Stimulated activated CD4-positive, alpha-beta T cell treated with anti-CD3 and anti-CD28 coated beads, Interleukin-12 subunit alpha, Interleukin-12 subunit beta, amount 100 ng/mL, for 4 hours (primary cell): ENCODE data around the gene ST6GALNAC3.
"Not testable (repeated sequence)": the region's sequence is repeated elsewhere in the genome, so short reads cannot be mapped to it uniquely, and the experiment has no call there.

Experiments
- DNase-seq: peaks from one replicate; pipeline ENCODE4 v3.0.0-alpha.2; 2020

The ST6GALNAC3 gene

DNA sequence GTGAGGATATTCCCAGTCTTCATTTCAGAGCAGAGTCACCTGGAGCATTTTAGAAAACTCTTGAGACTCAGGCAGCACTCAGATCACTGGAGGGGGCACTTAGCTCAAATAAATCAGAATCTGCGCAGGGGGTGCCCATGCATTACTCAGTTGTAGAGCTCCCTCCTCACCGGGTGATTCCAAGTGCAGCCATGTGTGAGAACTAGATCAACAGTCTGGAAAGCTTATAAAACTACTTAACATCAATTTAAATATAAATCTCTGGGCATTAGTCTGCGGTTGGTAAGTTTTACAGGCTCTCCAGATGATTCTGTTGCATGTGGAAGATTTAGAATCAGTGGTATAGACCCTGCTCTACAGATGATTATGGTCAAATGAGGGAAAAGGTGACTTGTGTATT lies 128.6 kb downstream of the ST6GALNAC3 start:
- no peak for DNase-seq

- DNase-seq, result no peak
Observed at GRCh38 chr1:76209238-76209637, 134.7 kb downstream of the ST6GALNAC3 start.

- no peak for DNase-seq
Observed at GRCh38 chr1:76209648-76210047, 135.1 kb downstream of the ST6GALNAC3 start.

- DNase-seq, result no peak
Observed at GRCh38 chr1:76210160-76210559, 135.6 kb downstream of the ST6GALNAC3 start.

GRCh38 chr1:76218888-76219287 lies 144.3 kb downstream of the ST6GALNAC3 start:
- no peak for DNase-seq

GRCh38 chr1:76219366-76219818 lies 144.8 kb downstream of the ST6GALNAC3 start:
- no peak for DNase-seq

- no peak for DNase-seq
Observed at GRCh38 chr1:76224752-76225151, 150.2 kb downstream of the ST6GALNAC3 start.

DNA sequence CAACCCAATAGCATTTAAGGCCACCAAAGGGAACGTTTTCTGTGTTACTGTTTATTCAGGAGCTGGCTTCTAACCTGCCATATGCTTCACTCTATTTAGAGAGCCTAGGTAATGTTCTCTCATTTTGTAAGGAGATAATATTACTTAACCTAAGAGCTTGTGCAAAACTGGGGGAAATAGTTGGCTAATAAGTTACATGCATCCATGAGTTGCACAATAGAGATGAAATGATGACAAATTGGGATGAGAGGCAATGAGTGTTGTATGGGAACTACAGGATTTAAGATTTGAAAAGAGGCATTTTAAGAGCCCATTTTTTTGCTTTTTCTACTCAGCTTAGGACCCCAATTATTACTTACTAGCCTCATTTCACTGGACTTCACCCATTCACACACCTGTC lies 151.0 kb downstream of the ST6GALNAC3 start:
- DNase-seq, result no peak

GRCh38 chr1:76227621-76228020 lies 153.1 kb downstream of the ST6GALNAC3 start:
- no peak for DNase-seq

DNA sequence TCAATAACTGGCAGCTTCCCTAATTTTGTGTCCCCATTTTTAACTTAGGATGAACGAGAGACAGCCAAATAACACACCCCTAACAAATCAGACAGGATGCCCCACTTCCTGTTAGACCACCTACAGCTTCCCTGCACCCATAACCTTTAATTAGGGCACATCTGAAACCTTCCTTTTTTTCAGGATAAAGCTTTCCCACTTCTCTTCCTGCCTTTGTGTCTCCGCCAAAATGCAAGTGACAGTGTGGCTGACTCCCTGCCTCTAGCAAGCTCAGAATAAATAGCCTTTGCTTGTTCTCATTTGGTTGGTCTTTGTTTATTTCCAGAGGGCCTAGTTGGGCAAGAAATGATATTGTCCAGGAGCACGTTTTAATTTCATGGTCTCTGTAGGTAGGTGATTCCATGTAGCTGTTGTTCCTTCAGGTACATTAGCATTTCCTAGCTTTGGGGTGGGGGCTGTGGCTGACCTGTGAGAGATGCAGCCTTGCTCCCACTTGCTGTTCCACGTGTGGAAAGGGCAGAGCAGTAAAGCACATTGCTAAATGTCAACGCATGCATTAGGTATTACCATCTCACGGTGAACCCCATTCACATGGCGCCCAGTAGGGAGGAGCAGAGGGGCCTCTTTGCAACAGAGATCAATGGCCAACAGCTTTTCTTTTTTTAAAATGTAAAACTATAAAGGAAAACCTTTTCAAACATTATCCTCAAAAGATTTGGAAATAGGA lies 154.9 kb downstream of the ST6GALNAC3 start:
- no peak for DNase-seq

DNA sequence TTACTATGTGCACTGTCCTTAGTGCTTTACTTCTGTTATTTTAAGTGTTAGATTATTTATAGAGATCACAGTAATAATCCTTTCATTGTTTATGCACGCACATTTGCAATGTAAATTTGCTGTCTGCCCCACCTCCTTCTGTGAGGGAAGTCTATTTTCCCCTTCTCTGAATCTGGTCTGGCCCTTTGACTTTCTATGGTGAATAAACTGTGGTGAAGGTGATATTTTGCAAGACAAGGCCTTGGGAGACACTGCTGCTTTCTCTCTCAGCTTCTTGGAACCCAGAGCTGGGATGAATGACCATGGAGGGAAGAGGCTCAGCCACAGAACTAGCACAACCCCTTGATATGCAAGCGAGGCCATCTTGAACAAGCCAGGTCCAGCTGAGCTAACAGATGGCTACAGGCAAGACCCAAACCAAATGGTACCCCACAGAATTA lies 156.3 kb downstream of the ST6GALNAC3 start:
- no peak for DNase-seq

DNA sequence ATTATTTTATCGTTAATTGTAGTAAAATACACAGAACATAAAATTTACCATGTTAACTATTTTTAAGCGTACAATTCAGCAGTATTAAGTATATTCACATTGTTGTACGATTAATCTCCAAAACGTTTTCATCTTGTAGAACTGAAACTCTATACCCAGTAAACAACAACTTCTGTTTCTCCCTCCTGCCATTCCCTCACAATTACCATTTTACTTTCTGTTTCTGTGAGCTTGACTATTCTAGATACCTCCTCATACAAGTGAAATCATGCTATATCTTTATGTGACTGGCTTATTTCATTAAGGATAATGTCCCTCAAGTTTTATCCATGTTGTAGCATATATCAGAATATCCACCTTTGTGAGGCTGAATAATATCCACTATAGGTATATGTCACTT lies 156.8 kb downstream of the ST6GALNAC3 start:
- no peak for DNase-seq

- DNase-seq, result no peak
Observed at GRCh38 chr1:76232666-76233065, 158.1 kb downstream of the ST6GALNAC3 start.

DNA sequence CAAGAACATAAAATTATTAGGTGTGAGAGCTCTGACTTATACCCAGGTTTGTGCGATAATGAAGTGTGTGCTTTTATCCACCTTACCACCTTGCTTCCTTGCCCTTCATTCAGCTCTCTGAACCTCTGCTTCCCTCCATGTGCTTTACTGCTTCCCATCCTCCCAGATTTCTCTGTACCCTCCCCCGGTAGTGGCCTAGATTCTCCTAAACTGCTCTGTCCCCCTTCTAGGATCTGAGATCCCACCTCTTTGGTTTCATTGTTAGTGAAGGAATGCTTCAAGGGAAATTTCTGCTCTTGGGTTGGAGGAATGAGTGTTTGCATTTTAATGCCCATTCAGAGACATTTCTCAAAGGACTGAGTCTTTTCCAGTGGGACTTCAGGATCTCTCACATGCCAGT lies 159.5 kb downstream of the ST6GALNAC3 start:
- no peak for DNase-seq

DNA sequence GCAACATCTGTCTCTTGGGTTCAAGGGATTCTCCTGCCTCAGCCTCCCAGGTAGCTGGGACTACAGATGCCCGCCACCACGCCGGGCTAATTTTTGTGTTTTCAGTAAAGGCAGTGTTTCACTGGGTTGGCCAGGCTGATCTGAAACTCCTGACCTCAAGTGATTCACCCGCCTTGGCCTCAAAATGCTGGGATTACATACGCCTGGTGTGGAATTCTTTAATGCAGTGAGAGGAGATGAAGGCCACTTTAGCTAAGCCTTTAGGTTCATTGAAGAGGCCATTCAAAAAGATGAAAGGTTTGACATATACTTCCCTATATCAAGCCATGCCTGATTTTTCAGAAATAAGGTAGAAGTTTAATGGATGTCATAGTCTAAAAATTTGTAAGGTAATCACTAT lies 162.7 kb downstream of the ST6GALNAC3 start:
- DNase-seq, result no peak

GRCh38 chr1:76238094-76238628 lies 163.6 kb downstream of the ST6GALNAC3 start:
- no peak for DNase-seq

- DNase-seq, result no peak
Observed at GRCh38 chr1:76239470-76239918, 164.9 kb downstream of the ST6GALNAC3 start.

DNA sequence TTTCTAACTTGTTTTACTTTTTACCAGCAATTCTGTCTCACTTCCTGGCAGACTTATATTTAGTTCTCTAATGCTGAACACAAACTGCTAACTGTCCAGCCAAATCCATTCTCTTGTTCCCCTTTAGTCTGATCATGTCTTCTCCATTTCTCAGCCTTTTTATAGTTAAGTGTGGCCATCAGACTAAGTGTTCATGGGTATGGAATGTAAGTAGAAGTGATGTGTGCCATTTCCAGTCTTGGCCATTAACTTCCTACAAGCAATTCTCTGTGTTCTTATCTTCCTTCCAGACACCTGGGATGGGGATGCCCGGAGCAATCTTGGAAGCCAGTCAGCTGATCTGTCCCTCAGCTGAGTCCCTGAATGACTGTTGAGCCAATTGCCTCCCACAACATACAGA lies 165.8 kb downstream of the ST6GALNAC3 start:
- no peak for DNase-seq

- DNase-seq, result not testable (repeated sequence)
Observed at GRCh38 chr1:76242587-76242986, 168.0 kb downstream of the ST6GALNAC3 start.

DNA sequence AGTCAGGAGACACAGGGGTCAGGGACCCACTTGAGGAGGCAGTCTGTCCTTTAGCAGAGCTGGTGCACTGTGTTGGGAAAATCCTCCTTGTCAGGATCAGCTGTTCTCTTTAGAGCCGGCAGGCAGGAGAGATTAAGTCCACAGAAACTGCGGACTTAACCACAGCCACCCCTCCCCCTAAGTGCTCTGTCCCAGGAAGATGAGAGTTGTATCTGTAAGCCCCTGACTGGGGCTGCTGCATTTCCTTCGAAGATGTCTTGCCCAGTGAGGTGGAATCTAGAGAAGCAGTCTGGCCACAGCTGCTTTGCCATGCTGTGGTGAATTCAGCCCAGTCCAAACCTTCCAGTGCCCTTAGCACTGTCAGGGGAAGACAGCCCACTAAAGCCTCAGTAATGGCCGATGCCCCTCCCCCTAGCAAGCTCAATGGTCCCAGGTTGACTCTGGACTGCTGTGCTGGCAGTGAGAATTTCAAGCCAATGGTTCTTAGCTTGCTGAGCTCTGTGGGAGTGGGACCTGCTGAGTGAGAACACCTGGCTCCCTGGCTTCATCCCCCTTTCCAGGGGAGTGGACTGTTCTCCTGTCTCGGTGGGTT lies 172.8 kb downstream of the ST6GALNAC3 start:
- no peak for DNase-seq

DNA sequence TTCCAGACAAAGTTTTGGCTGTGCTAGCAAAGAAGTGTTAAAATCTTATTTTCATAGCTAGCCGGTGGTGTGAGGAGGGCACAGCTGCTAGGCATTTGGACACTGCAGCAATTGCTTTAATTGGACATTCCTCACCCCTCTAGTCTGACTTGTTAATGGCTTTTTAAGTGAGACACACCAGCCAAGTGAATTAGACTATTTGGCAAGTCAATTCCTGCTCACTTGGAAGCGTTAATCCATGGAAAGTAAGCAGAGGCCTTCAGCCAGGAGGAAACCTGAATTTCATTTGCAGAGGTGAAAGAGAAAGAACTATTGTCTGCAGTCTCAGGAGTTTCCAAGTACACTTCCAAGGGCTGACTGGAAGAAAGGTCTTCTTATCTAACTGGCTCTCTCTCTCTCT lies 175.7 kb downstream of the ST6GALNAC3 start:
- DNase-seq, result no peak

- no peak for DNase-seq
Observed at GRCh38 chr1:76252431-76252830, 177.9 kb downstream of the ST6GALNAC3 start.

GRCh38 chr1:76254104-76255030 lies 179.8 kb downstream of the ST6GALNAC3 start:
- no peak for DNase-seq
